Central memory CD8-positive, alpha-beta T cell (primary cell): Measurements from ENCODE around the gene XIRP1.

ENCODE experiments used
- ATAC-seq: fragments of 150-1000 bp; cut with Tn5 transposase; replicated peaks from 2 replicates; pipeline ENCODE4 v1.10.0; 2022; ENCODE audit warnings: mild to moderate bottlenecking, moderate FRiP score, moderate number of reproducible peaks; ENCODE audit not compliant: poor library complexity, severe bottlenecking; ENCODE audit errors: extremely low read depth
- DNase-seq, 2 donors: peaks; one replicate each; pipeline ENCODE4 v3.0.0; 2021; ENCODE audit warnings: low spot score in 2 of 2
- H3K27ac Mint-ChIP-seq: one replicate; pipeline ENCODE4 v1.8.0; 2022; ENCODE audit warnings: low read depth, mild to moderate bottlenecking, moderate library complexity, mixed read lengths
- H3K27me3 Mint-ChIP-seq: one replicate; pipeline ENCODE4 v1.8.0; 2022; ENCODE audit warnings: mixed read lengths
- H3K36me3 Mint-ChIP-seq: one replicate; pipeline ENCODE4 v1.8.0; 2022; ENCODE audit warnings: mild to moderate bottlenecking, moderate library complexity, mixed read lengths; ENCODE audit not compliant: insufficient read depth
- H3K4me1 Mint-ChIP-seq: one replicate; pipeline ENCODE4 v1.8.0; 2022; ENCODE audit warnings: mixed read lengths
- H3K4me3 Mint-ChIP-seq: one replicate; pipeline ENCODE4 v1.8.0; 2022; ENCODE audit warnings: mild to moderate bottlenecking, moderate library complexity, mixed read lengths
- H3K9me3 Mint-ChIP-seq: one replicate; pipeline ENCODE4 v1.8.0; 2022; ENCODE audit warnings: mixed read lengths

The XIRP1 gene

DNA sequence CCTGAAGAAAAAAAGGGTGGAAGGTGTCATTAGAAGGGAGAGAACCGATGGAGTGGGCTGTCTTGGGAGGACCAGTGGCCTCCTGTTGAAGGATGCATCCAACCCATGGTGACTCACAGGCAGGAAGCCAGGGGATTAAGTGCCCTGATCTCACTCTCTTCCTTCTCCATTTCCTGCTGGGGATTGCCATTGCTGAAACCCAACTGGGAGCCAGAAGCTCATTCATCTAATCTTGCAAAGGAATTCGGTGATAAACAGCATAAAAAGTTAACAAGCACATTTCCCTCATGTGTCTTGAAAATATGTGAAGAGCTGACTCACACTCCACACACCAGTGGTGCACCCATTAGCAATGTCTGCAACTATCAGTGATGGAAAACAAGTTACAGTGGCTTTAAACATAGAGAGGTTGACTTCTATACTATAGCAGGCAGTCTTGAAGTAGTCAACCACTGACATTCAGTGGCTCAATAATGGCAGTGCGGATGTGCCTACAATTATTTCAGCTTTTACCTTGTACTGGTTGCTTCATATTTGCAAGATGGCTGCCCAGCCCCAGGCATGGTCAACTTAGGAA lies 26.2 kb downstream of the XIRP1 start:
- Mint-ChIP-seq H3K9me3 (no peaks in the 10 kb centered on the region), H3K27me3 (no peaks in the 10 kb centered on the region), H3K27ac (no peak overlapping the region), H3K4me1 (no peaks in the 10 kb centered on the region), H3K4me3 (no peak overlapping the region), H3K36me3 (no peaks in the 10 kb centered on the region)
- peak; percentile 32 for ATAC-seq
- no peak for DNase-seq

DNA sequence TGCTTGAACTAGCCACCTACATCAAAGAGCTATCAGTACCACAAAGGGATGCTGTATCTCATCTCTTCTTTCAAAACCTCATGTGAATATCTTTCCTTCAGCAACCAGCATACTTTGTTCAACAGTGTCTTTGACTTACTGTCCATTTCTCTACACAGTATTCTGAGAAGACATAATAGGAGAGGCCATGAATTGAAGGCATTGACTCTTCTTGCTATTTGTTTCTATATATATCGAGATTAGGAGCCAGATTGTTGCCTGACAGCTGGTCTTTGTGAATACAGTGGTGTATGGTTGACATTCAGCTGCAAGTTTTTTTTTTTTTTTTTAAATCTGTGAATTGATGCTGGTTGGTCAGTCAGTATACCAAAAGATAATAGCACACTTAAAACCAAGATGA lies 26.9 kb downstream of the XIRP1 start:
- no peaks in the 10 kb centered on the region for H3K4me1 Mint-ChIP-seq
- H3K27me3 Mint-ChIP-seq, result no peaks in the 10 kb centered on the region
- no peak for ATAC-seq
- H3K36me3 Mint-ChIP-seq, result no peaks in the 10 kb centered on the region
- H3K4me3 Mint-ChIP-seq, result no peak overlapping the region
- DNase-seq, result no peak
- no peaks in the 10 kb centered on the region for H3K9me3 Mint-ChIP-seq
- H3K27ac Mint-ChIP-seq, result no peak overlapping the region

DNA sequence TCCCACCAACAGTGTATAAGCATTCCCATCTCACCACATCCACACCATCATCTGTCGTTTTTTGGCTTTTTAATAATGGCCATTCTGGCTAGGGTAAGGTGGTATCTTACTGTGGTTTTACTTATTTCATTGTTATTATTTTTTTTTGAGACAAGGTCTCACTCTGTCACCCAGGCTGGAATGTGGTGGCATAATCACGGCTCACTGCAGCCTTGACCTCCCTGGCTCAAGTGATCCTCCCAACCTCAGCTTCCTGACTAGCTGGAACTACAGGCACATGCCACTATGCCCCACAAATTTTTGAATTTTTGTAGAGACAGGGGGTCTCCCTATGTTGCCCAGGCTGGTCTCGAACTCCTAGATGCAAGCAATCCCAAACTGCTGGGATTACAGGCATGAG lies 28.0 kb downstream of the XIRP1 start:
- Mint-ChIP-seq H3K4me3 (no peak overlapping the region), H3K36me3 (no peaks in the 10 kb centered on the region), H3K9me3 (no peaks in the 10 kb centered on the region), H3K27me3 (no peaks in the 10 kb centered on the region), H3K27ac (no peak overlapping the region), H3K4me1 (no peaks in the 10 kb centered on the region)
- ATAC-seq (no peak), DNase-seq (no peak)

DNA sequence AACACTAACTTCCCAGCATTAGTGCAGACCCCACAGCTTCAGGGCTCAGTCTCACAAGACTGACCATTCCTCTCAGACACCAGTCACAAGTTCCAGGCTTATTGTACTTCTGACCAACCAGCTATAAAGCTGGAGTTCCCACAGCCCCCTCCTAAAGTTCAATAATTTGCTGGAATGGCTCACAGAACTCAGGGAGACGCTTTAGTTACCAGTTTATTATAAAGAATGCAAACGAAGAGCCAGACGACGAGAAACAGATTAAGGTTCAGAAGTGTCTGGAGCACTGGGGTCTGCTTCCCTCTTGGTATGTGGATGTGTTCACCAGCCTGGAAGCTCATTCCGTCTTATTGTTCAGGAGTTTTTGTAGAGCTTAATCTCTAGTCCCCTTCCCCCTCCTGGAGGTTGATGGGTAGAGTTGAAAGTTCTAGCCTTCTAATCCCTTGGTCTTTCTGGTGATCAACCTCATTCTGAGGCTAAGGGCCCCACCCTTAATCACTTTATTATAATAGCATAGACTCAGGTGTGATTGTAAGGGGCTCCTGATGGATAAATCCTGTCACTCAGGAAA lies 34.2 kb downstream of the XIRP1 start:
- Mint-ChIP-seq H3K27ac (no peak overlapping the region), H3K4me1 (peaks cover 7% of the 10 kb centered on the region), H3K36me3 (peaks cover 19% of the 10 kb centered on the region), H3K4me3 (no peak overlapping the region), H3K9me3 (no peaks in the 10 kb centered on the region), H3K27me3 (no peaks in the 10 kb centered on the region)
- ATAC-seq (no peak), DNase-seq (no peak)

DNA sequence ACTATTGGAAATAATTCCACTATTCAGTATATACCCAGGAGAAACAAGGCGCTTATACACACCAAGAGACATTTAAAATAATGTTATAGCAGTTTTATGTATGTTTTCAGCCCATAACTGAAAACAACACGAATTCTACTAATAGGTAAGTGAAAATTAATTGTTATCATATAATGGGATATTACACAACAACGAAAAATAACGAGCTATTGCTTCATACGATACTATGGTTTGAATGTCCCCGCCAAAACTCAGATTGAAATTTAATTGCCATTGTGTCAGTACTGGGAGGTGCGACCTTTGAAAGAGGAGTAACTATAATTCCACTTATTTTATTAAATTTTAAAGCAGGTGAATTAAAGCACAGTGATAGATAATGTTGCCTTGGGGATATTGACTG lies 35.0 kb downstream of the XIRP1 start:
- peaks cover 25% of the 10 kb centered on the region for H3K36me3 Mint-ChIP-seq
- no peak for DNase-seq
- peaks cover 11% of the 10 kb centered on the region for H3K4me1 Mint-ChIP-seq
- ATAC-seq, result no peak
- H3K4me3 Mint-ChIP-seq, result no peak overlapping the region
- H3K9me3 Mint-ChIP-seq, result no peaks in the 10 kb centered on the region
- H3K27ac Mint-ChIP-seq, result no peak overlapping the region
- H3K27me3 Mint-ChIP-seq, result no peaks in the 10 kb centered on the region

DNA sequence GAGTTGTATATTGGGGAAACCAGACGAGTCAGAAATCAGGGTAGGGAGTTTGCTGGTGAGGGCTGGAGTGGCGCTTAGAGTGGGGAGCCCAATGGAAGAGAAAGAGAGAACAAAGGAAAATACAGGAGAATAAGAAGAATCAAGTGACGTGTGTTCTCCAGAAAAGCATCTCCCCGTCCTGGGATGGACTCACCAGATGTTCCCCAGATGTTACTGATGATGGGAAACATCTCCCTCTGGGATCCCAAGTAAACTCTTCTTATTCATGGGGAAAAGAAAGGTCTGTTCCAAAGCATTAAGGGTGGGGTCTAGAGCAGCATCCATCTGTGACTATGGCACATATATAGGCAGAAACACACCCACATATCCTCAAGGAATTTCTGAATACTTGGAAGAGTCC lies 36.0 kb downstream of the XIRP1 start:
- peaks cover 32% of the 10 kb centered on the region for H3K36me3 Mint-ChIP-seq
- no peak overlapping the region for H3K4me3 Mint-ChIP-seq
- H3K27me3 Mint-ChIP-seq, result no peaks in the 10 kb centered on the region
- no peaks in the 10 kb centered on the region for H3K9me3 Mint-ChIP-seq
- H3K4me1 Mint-ChIP-seq, result peaks cover 21% of the 10 kb centered on the region
- DNase-seq, result no peak
- peak overlapping the region; percentile 24 for H3K27ac Mint-ChIP-seq
- ATAC-seq, result no peak

DNA sequence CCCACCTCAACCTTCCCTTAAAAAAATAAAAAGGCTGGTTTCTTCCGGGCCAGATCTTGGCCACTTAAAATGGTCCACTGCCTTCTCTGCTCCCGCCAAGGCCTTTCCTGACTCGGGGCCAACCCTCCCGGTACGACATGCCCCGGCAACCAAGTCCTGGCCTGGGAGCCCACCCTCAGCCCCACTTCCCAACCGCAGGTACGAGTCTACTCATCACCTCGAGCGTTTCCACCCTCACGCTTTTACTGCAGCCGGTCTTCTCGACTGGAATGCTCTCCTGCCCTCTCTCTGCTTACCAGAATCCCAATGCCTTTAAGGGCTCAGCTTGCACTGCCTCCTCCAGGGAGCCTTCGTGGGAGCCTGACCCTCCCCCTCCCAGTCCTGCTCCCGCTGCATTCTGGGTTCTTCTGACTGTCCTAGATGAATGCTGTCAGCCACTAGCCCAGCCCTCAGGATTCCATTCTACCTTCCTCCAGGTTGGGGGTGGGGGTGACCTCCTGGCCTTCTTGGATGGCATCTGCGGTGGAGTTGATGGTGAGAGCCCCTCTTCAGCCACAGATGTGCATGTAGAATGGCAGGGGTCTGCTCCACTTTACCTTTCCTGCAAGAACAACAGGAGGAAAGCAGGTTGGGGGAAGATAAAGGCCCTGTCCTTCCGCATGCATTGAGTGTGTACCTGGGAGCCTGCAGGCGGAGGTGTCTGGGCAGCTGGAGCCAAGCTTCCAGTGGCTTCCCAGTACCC lies 37.9 kb downstream of the XIRP1 start:
- no peak for ATAC-seq
- no peak for DNase-seq

DNA sequence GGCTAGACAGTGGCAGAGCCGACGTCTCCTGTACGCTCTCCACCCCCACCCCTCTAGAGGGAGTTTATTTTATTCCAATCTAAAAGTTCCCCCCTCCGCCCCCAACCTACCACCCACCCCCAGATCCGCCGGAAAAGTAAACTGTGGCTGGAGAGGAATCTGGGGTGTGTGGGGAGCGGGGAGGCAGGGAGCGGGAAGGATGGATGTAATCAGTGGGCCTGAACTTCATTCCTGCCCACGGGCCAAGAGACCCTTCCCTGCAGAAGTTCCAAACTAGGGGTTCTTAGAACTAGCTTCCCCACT lies 38.5 kb downstream of the XIRP1 start:
- H3K9me3 Mint-ChIP-seq, result no peaks in the 10 kb centered on the region
- no peak for DNase-seq
- no peak for ATAC-seq
- no peaks in the 10 kb centered on the region for H3K27me3 Mint-ChIP-seq
- H3K4me1 Mint-ChIP-seq, result peaks cover 45% of the 10 kb centered on the region
- peak overlapping the region; percentile 92 for H3K27ac Mint-ChIP-seq
- peak overlapping the region; percentile 86 for H3K4me3 Mint-ChIP-seq
- peaks cover 37% of the 10 kb centered on the region for H3K36me3 Mint-ChIP-seq

More for the DNA sequence above, 37.9 kb downstream of the XIRP1 start:
- no peaks in the 10 kb centered on the region for H3K27me3 Mint-ChIP-seq
- peaks cover 38% of the 10 kb centered on the region for H3K36me3 Mint-ChIP-seq
- H3K4me1 Mint-ChIP-seq, result peaks cover 40% of the 10 kb centered on the region
- H3K27ac Mint-ChIP-seq, result peak overlapping the region; percentile 92
- H3K4me3 Mint-ChIP-seq, result peak overlapping the region; percentile 86
- no peaks in the 10 kb centered on the region for H3K9me3 Mint-ChIP-seq

DNA sequence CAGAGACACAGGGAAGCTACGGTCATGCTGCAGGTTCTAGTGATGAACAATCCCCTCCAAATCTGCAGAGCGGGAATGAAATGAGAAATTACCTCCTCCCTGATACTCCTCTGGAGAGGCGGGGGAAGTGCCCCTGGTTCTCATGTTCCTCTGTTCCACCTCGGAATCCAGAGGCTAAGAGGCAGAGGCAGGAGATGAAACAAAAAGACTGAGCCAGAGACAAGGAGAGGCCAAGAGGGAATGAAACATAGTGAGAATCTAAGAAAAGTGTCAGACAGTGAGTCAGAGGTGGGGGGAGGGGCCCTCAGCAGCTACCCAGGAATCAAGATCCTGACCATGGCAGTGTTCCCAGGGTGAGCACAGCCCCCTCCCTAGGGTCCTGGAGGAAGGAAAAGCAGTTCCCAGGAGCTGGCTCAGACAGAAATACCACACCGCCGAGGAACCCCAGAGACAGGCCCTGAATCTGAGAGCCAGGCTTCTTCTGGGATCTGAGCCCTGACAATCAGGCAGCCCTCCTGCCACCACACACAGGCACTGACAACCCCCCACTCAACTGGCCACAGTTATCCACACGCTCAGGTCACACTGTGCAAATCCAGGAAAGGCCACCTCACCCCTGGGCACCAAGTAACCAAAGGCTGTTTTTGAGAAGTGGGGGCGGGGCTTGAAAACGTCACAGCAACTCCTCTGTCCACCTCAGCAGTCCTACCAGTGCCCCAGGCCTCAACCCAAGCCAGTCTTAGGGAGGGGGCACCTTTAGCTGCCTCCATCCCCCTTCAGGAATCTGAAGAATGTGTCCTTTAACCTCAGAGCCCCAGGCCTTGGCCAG lies 41.4 kb downstream of the XIRP1 start:
- Mint-ChIP-seq H3K4me3 (peak overlapping the region; percentile 86), H3K27ac (peak overlapping the region; percentile 94), H3K27me3 (no peaks in the 10 kb centered on the region), H3K9me3 (no peaks in the 10 kb centered on the region), H3K36me3 (peaks cover 63% of the 10 kb centered on the region), H3K4me1 (peaks cover 75% of the 10 kb centered on the region)
- DNase-seq (no peak), ATAC-seq (no peak)

DNA sequence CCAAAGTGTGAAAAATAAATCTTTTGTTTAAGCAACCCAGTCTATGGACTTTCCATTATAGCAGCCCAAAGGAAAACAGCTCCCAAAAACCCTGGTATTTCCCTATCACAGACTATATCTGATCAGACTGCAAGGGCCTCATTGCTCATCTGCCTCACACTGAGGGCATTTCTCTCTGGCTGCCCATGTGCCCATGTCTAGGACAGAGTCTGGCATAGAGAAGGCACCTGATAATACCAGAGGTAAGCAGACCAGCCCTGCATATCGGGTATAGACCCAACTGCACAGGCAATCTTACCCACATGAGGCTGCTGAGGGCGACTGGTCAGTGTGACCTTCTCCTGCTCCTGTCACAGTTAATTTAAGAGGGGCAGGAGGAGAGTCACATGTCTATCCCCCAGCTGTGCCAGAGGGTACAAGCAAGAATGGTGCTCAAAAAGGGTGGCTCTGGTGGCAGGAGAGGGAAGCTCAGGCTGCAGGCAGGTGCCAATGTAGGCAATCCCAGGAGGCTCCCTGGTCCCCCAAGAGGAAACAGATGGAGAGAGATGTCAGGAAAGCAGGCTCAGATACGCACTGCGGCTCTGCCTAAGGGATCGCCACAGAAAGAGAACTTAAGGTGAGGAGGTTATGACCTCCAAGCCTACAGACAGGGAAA lies 42.1 kb downstream of the XIRP1 start:
- H3K4me1 Mint-ChIP-seq, result peaks cover 81% of the 10 kb centered on the region

DNA sequence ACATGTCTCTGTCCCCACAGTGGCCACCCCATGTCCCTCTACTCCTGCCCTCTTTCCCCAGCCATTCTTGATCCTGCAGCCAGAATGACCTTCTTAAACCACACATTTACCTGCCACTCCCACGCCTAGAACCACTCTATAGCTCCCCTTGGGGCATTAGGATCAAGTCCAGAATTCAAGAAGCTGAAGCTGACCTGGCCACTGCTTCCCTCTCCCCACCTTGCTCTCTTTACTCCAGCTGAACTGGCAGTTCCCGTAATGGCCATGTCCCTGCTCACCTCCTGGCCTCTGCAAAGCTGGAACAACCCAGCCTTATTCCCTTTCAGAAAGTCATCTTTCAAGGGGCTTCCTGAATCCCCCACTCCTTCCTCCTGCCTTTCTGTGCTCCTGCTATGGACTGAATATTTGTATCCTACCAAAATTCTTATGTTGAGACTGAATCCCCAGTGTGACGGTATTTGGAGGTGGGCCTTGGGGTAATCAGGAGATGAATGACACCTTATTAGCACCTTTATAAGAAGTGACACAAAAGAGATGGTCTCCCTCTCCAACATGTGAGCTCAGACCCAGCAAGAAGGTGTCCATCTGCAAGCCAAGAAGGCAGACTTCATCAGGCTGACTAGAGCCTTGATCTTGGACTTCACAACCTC lies 42.8 kb downstream of the XIRP1 start:
- Mint-ChIP-seq H3K36me3 (peaks cover 59% of the 10 kb centered on the region), H3K27ac (peak overlapping the region; percentile 94), H3K9me3 (no peaks in the 10 kb centered on the region), H3K27me3 (no peaks in the 10 kb centered on the region), H3K4me3 (peak overlapping the region; percentile 86), H3K4me1 (peaks cover 83% of the 10 kb centered on the region)
- DNase-seq (no peak), ATAC-seq (no peak)

More for the DNA sequence above, 42.1 kb downstream of the XIRP1 start:
- Mint-ChIP-seq H3K36me3 (peaks cover 61% of the 10 kb centered on the region), H3K27ac (peak overlapping the region; percentile 94), H3K27me3 (no peaks in the 10 kb centered on the region), H3K9me3 (no peaks in the 10 kb centered on the region), H3K4me3 (peak overlapping the region; percentile 86)
- DNase-seq (no peak), ATAC-seq (no peak)

DNA sequence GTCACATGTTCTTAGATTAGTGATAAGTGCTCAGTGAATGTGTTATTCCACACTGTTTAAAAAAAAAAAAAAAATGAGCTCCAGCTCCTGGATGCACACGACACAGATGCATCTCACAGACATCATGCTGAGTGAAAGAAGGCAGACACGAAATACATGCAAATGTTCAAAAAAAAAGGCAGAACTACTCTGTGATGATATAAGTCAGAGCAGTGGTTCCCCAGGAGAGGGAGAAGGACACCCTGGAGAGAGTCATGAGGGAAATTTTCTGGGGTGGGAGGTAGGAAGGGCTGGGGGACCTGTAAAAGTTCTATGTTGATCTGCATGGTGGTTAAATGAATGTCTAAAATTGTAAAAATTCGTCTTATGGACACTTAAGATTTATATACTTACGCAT lies 43.3 kb downstream of the XIRP1 start:
- H3K27ac Mint-ChIP-seq, result peak overlapping the region; percentile 94
- ATAC-seq (no peak), DNase-seq (no peak)
- no peaks in the 10 kb centered on the region for H3K9me3 Mint-ChIP-seq
- peak overlapping the region; percentile 86 for H3K4me3 Mint-ChIP-seq
- H3K4me1 Mint-ChIP-seq, result peaks cover 80% of the 10 kb centered on the region
- no peaks in the 10 kb centered on the region for H3K27me3 Mint-ChIP-seq
- peaks cover 59% of the 10 kb centered on the region for H3K36me3 Mint-ChIP-seq
